GM19099 (cell line): ENCODE measurements around the gene GRID1.

ENCODE experiments used
- POLR2A ChIP-seq: IDR thresholded peaks from 3 replicates; pipeline ENCODE4 v1.6.1; 2011; ENCODE audit warnings: low read depth; ENCODE audit not compliant: insufficient read length; ENCODE audit errors: extremely low read depth

GRID1 gene

DNA sequence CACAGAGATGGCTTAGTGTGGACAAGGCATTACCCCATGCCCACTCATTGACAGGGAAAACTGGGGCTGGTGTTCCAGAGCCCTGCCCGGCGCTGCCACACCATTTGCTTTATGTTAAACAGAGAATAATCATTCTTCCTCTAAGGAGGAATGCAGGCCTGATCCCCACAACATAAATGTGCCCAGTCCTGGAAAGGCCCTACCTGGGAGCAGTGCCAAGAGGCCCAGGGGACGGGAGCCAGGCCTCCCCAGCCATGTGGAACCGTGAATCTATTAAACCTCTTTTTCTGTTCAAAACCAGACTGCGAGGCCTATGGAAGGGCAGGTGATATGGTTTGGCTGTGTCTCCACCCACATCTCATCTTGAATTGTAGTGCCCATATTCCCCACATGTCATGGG lies 264.1 kb downstream of the GRID1 start:
- TF ChIP-seq POLR2A, result no peak

GRCh38 chr10:86102031-86102430 lies 264.6 kb downstream of the GRID1 start:
- no peak for TF ChIP-seq POLR2A

DNA sequence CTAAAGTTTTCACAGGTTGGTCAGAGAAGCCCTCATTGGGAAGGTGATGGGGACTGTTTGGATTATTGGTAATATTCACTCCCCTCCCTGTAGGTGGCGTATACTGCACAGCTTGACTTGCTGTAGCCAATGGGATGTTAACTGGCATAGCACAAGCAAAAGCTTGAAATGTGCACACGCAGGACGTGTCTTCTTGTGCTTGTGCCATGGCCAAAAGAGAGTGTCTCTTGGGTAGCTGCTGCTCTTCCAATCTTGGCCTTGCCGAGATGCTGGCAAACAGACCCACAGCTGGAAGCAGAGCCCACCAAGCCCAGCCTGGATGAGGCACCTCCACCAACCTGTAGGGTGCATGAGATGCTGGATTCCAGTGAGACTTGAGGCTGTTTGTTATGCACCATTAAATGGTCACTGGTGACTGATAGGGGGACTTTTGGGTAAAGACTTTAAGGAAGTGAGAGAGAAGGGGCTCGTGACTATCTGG lies 266.0 kb downstream of the GRID1 start:
- TF ChIP-seq POLR2A, result no peak

- no peak for TF ChIP-seq POLR2A
These were observed 266.9 kb downstream of the GRID1 start for GRCh38 chr10:86099542-86100334.

- no peak for TF ChIP-seq POLR2A
These were observed 268.3 kb downstream of the GRID1 start for GRCh38 chr10:86098187-86098881.

DNA sequence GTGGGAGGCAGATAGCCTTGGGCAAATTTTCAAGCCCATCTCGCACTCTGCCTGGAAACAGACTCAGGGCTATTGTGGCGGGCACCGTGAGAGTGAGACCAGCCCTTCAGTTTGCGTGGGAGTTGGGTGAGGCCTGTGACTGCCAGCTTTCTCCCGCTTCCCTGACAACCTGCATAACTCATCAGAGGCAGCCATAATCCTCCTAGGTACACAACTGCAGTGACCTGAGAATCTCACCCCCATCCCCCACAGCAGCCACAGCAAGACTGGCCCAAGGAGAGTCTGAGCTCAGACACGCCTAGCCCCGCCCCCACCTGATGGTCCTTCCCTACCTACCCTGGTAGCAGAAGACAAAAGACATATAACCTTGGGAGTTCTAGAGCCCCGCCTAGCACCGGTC lies 275.4 kb downstream of the GRID1 start:
- TF ChIP-seq POLR2A, result no peak

DNA sequence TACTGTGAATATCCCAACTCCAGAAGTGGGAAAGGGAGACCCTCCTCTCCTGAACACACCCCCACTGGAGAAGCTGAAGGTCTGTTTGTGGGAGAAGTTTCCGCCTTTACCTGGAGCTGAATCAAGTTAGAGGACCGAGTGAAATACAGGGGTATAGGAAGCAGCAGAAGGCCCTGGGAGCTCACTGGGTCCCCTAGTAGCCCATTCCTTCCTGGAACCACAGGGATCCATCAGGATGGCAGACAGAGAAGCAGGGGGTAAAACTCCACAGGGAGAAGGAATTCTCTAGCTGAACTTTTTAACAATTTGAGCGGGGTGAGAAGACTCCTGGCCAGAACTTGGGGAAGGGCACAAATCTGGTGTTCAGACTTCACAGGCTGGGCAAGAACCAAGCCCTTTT lies 275.8 kb downstream of the GRID1 start:
- no peak for TF ChIP-seq POLR2A

- no peak for TF ChIP-seq POLR2A
These were observed 278.9 kb downstream of the GRID1 start for GRCh38 chr10:86087716-86088115.

- no peak for TF ChIP-seq POLR2A
These were observed 280.2 kb downstream of the GRID1 start for GRCh38 chr10:86086418-86086817.

- TF ChIP-seq POLR2A, result no peak
These were observed 280.9 kb downstream of the GRID1 start for GRCh38 chr10:86085686-86086085.

- TF ChIP-seq POLR2A, result no peak
These were observed 281.5 kb downstream of the GRID1 start for GRCh38 chr10:86085136-86085535.

DNA sequence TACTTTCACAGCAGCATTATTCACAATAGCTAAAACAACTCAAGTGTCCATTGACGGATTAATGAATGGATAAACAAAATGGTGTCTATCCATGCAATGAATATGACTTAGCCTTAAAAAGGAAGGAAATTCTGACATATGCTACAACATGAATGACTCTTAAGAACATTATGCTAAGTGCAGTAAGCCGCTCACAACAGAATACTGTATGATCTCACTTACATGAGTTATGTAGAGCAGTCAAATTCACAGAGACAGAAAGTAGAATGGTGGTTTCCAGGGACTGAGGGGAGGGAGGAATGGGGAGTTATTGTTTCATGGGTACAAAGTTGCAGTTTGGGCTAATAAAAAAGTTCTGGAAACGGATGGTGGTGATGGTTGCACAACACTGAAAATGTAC lies 282.0 kb downstream of the GRID1 start:
- no peak for TF ChIP-seq POLR2A

DNA sequence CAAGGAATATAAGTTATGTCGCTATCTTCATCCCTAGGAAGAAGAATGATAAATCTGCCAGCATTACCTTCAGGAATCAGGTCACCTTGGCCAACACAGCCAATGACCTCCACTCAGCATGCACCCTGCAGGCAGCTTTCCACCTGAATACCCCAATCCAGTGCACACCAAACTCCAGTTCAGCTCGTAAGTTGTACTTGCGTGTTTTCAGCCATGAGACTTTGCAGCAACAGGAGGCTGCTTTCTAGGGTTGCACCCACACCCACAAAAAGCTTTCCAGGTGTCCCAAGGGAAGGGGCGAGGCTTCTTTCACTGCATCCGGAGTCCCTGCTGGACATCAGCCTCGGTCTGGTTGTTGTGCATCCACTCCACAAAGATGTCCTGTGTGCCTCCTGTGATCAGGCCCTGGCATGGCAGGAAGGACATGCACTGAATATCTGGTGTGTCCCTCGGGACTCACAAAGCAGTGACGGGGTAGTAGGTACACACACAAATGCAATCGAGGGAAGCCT lies 282.9 kb downstream of the GRID1 start:
- TF ChIP-seq POLR2A, result no peak

GRCh38 chr10:86083206-86083605 lies 283.4 kb downstream of the GRID1 start:
- no peak for TF ChIP-seq POLR2A

GRCh38 chr10:86082556-86082955 lies 284.0 kb downstream of the GRID1 start:
- no peak for TF ChIP-seq POLR2A

- TF ChIP-seq POLR2A, result no peak
These were observed 287.5 kb downstream of the GRID1 start for GRCh38 chr10:86079088-86079487.
